Medulla oblongata (tissue), 1 donor: Measurements from ENCODE around the gene SS18L1.

Experiments
- DNase-seq: peaks from one replicate; pipeline ENCODE4 v3.0.0-alpha.2; 2015; ENCODE audit errors: extremely low spot score

SS18L1 gene

DNA sequence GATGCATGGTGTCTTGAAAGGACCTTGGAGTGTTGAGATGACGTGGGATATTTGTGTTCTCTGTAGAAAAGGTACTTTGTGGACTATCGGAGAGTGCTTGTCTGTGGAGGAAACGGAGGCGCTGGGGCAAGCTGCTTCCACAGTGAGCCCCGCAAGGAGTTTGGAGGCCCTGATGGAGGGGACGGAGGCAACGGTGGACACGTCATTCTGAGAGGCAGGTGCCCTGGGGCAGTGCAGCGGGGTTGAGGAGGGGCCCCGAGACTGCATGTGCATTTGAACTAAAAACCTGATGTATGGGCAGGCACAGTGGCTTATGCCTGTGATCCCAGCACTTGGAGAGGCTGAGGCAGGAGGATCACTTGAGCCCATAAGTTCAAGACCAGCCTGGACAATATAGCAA is 52.2 kb downstream of the SS18L1 start:
- no peak for DNase-seq

GRCh38 chr20:62196286-62196685 is 52.7 kb downstream of the SS18L1 start:
- DNase-seq = no peak

- DNase-seq = no peak
Observed at GRCh38 chr20:62197311-62197710, 53.7 kb downstream of the SS18L1 start.

DNA sequence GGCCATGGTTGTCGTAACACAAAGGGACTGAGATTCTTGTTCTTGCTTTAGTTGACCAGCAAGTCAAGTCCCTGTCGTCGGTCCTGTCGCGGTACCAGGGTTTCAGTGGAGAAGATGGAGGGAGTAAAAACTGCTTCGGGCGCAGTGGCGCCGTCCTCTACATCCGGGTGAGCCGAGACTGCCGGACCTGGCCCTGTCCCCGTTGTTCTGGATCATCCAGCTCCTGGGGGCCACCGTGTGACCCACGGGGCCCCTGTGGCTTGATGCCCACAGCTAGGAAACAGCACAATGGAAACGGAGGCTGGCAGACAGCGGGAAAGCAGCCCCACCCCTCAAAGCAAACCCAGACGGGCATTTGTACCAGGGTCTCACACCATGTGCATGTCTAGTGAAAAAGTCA is 54.2 kb downstream of the SS18L1 start:
- DNase-seq = no peak

DNA sequence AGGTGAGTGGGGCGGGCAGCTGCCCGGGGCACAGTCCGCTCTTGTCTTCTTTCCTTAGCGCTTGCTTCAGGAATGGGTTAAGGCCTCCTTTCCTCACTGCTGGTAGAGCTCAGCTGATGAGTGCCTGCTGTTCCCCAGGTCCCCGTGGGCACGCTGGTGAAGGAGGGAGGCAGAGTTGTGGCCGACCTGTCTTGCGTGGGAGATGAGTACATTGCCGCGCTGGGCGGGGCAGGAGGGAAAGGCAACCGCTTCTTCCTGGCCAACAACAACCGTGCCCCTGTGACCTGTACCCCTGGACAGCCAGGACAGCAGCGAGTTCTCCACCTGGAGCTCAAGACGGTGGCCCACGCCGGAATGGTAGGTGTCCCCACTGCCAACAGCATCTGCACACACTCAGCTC is 54.9 kb downstream of the SS18L1 start:
- no peak for DNase-seq

- no peak for DNase-seq
Observed at GRCh38 chr20:62198931-62199330, 55.4 kb downstream of the SS18L1 start.

- DNase-seq = no peak
Observed at GRCh38 chr20:62200491-62201172, 57.1 kb downstream of the SS18L1 start.

DNA sequence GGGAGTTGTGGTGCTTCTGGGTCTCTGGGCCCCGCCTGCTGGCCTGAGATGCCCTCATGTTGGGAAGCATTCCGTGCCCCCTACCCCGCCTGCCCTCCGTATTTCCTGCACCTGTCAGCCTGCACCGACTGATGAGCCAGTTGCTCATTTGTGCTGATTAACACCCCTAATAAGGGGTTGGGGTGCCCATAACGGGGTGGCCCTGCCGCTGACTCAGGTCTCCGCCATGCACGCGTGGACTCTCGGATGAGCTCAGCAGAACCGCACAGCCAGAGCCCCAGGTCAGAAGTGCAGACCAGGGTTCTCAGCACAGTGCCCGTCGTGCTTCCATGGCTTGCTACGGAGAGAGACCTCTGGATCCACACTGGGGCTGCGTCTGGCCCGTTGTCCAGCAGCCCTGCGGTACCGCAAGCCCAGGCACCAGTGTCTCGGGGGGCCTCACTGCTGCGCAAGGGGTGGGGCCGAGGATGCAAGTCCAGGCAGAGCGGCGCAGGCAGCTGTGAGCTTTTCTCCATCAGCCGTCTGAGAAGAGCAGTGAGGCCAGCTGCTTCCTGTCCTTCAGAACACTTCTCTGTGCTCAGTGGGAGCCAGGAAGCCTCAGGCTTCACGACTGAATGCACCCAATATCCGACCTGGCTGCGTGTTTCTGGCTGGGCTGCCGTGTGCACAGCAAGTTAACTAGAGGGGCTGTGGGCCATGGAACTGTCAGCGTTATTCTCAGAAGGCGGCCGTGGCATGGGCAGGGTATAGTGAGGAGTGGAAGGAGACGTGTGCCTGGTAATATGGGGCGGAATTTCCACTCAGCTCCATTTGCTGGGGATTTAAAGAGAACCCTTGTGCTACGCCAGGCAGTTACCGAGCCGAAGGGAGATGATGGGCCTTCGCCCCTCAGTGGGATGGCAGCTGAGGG is 57.9 kb downstream of the SS18L1 start:
- no peak for DNase-seq

GRCh38 chr20:62202083-62202395 is 58.5 kb downstream of the SS18L1 start:
- DNase-seq = no peak

DNA sequence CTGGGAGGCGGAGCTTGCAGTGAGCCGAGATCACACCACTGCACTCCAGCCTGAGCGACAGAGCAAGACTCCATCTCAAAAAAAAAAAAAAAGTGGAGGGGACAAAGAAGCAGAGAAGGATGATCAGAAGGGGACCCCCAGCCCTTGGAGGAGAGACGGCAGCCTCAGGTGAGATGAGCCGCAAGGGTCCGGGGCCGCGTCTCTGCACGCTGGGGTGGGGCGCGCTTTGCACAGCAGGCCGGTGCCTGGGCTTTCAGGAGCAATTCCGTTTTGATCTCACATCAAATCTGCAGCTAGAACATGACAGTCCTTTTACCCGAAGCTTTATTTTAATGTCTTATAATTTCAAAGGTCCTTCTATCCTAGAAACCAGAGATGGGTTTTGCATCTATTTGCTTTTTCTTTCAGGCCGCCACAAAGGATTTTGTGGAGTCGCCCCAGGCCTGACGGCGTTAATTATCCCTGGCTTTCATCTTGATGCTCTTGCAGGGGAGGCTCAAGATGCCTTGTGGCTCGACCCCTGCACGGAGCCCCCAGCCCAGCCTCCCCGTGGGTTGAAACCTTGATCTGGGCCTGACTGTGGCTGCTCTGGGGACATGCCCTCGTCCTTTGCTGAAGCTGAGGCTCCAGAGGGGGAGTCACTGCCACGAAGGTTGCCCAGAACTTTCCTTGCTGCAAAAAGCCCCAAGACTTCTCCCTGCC is 59.3 kb downstream of the SS18L1 start:
- DNase-seq = no peak

- DNase-seq = no peak
Observed at GRCh38 chr20:62203378-62204030, 59.9 kb downstream of the SS18L1 start.

GRCh38 chr20:62205618-62206387 is 62.2 kb downstream of the SS18L1 start:
- no peak for DNase-seq

DNA sequence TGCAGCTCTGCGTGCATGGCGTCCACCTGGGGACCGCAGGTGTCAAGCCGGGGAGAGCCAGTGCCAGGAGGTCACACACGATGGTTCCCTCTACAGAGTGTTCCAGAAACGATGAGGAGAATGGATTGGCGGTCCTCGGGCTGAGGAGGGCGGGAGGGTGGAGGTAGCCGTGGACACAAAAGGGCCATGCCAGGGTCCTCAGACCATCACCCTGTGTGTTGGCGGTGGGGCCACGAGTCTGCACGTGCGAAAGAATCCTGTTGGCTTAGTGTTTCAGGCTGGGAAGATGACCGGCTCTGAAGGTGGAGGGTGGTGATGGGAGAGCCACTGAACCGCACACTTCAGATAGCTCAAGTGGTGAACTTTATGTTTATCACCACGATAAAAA is 62.8 kb downstream of the SS18L1 start:
- DNase-seq = no peak

DNA sequence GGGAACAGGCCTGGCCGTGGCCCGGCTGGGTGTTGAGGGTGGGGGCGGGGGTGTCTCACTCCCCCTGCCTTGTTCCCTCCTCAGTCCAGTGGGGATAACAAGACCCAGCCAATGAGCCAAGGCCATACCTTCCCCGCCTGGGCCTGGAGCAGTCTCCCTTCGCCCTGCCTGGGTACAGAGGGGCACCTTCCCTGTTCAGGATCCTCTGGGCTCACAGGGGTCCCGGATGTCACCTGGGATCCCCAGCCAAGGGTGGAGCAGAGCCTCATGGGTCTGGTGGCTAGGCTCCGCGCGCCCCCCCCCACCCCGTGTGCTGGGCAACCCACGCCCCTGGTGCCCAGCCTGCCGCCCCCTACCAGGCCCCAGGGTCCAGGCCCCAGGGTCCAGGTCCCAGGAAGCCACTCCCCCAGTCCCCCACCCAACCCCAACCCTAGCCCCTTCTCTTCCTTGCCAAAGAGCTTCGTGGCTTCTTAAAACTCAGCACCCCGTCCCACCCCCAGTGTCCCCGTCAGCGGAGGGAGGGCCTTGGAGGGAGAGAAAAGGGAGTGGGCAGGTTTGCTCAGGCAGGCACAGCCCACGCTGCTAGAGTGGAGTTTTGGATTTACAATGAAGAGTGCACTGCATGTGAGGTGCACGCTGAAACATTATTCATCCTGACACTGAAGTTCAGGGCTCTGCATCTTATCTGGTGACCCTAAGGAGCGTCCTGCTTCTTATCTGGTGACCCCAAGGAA is 64.7 kb downstream of the SS18L1 start:
- no peak for DNase-seq

GRCh38 chr20:62208795-62209755 is 65.5 kb downstream of the SS18L1 start:
- no peak for DNase-seq

GRCh38 chr20:62209850-62210495 is 66.4 kb downstream of the SS18L1 start:
- DNase-seq = no peak

DNA sequence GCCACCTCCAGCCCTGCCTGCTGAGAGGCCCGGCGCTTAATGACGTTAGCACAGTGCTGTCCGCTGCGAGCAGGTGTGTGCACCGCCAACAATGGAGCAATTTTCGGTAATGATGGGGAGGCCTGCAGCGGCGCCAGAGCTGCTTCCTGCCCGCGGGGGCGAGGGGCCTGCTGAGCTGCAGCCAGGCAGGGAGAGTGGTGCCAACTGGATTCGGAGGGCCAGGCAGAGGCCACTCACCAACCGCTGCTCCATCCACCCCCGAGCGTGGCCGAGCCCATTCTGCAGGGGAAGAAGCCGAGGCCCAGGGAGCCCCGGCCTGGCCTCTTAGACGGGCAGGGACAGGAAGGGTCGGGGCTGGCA is 66.9 kb downstream of the SS18L1 start:
- no peak for DNase-seq

DNA sequence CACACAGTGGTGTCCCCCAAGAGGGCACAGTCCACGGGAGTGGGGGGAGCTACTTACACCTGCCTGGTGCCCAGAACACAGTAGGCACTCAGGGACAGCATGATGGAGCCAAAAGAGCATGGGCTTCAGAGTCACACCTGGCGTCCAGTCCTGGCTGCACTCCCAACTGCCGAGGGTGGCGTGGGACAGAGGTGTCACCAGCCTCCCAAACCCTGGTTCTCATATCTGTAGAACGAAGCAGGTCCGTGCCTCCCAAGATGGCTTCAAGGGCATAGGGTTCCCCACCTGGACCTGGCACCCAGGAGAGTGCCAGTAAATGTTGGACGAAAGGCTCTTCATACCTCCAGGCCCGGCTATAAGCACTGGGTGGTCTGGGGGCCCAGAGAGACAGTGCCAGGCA is 67.6 kb downstream of the SS18L1 start:
- no peak for DNase-seq

GRCh38 chr20:62211769-62212288 is 68.3 kb downstream of the SS18L1 start:
- DNase-seq = no peak
